GM21529 (cell line): ENCODE measurements around the gene E2F8.

Experiments used
- ATAC-seq: cut with Tn5 transposase; IDR thresholded peaks from one replicate; pipeline ENCODE4 v1.9.1; 2021; ENCODE audit not compliant: unreplicated experiment

E2F8 gene

DNA sequence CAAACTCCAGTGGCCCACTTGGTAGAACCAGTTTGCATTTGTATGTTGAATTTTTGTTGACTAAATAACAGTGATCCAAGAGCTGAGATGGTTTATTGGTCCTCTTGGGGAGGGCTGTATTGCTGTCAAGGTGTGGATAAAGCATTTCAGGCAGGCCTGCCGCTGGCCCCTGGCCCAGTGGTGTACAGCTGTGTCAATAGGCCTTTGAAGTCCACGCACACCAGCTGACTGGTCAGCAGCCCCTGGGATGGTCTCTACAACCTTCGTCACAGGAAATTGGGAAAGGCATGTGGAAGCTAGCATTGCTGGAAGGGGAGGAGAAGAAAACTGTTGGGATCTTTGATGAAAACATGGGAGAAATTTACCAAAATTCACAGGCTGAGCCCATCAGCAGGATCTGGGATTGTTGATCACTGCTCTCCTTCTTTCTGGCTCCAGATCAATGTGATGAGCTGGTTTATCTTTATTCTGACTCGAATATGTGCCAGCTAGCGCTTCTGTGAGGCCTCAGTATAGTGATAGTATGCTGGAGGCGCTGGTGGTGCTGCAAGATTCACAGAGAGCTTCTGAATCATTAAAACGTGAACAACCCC is 12.5 kb upstream of the E2F8 start:
- ATAC-seq: no peak

DNA sequence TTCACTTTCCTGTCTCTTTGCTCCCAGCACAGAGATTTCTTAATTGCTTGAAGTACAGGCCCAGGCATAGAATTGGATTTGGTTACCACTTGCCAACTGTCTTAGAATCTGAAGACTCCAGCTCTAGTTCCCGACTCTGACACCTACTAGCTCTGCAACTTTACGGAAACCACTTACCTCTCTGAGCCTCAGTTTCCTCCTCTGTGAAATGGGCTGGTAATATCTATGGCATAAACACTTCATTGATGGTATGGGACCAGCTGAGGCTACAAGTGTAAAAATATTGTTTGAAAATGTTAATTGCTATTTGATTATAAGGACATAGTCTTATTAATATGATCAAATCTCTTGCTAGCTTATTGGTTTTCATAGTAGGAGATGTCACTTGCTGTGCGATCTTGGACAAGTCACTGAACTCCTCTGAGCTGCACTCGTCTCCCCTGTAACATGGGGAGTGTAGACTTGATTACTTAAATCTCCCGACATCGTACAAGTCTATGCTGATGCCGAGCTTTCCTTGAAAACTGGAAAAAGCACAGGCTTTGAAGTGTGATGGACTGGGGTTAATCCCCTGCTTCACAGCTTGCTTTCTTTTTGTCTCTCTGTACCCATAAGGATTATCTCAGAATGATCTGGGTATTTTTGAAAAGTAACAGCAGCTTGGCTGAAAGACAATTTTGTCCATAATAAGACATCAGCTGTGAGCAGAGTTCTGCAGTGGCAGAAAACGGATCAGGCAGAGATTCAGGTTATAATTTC is 11.8 kb upstream of the E2F8 start:
- no peak for ATAC-seq

DNA sequence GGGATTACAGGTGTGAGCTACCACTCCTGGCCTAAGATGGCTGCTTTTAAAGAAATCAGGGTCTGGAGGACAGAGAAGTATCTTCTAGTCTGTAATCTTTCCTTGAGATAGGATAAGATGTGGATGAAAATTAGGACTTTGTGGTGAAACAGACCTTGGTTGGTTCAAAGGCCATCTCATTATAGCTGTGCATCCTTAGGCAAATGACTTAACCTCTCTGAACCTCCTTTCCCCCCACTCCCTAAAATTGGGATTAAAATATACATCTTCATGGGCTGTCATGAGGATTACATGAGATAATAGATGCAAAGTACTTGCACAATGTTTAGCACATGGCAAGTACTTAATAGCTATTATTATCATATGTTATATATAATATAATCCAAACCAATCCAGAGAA is 10.8 kb upstream of the E2F8 start:
- no peak for ATAC-seq

DNA sequence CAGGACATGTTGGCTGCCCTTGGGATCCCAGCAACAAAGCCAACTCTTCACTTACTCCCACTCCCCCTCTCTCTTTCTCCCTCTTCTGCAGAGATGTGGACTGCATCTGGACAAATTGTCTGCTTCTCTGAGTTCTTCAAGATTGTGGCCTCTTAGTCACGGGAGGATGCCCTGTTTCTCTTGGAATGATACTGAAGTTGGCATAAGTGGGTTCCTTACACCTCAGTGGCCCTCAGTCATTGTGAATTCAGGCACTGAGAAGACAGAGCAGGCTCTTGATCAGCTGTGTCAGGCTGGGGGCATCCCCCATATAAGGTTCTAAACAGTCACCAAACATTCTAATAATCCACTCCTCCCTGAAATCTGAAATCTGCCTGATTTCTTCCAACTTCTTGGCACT is 6.1 kb upstream of the E2F8 start:
- no peak for ATAC-seq

DNA sequence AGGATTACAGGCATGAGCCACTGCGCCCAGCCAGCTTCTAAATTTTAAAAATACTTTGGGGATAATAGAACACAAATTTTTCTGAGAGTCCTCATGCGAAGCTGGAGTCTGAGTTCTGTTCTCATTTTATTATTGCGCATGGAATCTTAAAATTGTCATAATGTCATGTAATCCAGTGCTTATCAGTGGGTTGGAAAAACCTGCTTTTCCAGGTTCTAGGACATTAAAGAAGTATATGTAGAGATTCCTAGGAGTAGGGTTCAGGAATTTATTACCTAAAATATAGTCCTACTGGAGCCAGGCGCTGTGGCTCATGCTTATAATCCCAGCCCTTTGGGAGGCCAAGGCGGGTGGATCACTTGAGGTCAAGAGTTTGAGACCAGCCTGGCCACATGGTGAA is 4.6 kb upstream of the E2F8 start:
- no peak for ATAC-seq

DNA sequence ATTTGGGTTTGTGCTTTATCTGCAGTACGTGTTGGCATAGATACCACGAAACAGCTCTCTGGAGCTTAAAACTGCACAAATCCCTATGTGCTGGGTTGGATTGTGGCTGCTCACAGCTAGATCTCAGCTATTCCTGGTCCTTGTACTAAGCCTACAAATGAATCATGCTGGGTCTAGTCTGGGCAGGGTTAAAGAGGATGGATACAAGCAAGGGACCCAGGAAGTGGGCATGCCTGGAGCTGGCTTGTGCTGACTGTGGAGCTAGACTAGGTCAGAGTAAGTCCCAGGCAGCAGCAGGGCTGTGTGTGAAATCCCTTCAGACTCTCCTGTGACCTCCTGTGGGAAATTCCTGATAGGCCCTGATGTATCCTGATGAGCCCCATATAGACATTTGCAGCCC is 3.9 kb upstream of the E2F8 start:
- no peak for ATAC-seq

DNA sequence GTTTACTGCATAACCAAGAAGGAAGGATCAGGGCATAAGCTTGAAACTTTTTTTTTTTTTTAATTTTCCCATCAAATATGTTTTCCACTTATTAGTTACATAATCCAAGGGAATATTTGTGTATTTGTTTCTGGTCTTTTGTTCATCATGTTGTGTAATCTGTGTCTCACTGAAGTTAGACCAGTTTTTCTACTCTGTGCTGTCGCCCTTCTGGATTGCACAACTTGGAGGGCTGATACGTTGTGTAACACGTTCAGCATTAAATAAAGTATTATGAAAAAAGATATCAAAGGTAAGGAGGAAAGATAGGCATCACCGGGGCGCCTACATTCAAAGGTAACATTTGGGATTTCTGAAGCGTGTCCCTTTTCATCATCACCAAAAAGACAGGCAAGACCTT is 3.3 kb upstream of the E2F8 start:
- ATAC-seq: no peak

DNA sequence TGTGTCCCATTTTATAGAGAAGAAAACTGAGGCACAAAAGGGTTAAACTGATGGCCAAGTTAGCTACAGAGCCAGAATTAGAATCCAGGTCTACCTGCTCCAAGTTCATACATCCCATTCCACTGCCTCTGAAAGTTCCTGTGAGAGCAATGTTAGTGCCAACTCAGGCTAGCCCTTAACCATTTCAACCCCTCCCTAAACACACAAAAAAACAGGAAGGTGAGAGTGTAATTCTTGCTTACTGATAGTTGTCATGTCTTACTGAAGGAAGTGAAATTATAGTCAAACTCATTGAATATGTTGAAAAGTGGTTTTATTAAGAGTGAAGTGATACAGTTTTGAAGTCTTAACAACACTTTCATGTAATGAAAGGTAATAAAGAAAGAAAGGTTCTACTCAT is 2.9 kb upstream of the E2F8 start:
- ATAC-seq: no peak

DNA sequence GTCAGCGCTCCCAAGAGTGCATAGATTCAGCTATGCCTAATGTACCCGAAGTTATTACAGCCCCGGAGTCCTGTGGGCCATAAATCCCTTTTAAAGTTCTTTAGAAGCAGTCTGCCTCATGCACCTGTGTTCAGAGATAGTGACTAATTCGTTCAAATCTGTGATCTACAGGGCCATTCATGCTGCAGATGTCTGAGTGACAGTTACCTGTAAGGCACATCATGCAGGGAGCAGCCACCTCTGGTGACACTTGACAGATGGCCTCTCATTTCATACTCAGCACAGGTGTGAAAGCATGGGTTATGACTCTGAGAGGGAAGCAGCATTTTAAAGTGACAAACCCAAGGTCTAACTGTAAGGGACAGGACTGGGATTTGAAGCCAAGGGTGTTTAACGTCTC is 2.4 kb upstream of the E2F8 start:
- ATAC-seq: no peak

DNA sequence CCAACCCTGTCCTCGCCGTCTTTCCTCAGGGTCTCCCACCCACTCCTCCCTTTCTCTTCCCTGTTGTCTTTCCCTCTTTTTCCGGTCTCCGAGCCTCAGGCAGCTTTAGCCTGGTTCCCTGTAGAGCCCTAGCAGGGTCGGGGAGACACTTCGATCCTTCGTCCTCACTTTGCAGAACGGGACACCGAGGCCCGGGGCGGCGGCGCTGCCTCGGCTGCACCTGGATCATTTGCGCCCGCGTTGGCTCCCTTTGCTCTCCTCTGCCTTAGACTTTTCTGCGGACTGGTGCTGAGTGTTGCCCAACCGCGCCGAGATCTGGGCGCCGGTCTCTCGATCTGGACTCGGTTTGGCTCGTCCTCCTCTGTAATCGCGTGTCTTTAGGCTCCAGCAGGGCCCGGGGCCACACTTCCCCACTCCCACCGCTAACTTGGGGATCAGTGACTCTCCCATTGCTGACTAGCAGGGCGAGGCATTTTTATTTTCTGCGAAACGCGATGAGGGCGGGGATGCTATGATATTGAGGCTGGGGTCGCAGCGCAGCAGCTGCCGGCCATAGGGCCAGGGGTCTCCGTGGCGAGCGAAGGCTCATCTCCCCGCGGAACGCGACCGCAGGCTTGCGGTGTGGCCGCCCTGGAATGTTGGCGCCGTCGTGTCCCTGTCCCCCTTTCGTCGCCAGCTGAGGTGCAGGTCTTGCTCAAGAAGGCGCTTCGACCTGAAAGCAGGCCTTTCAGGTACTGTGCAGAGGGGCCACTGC is 1.6 kb upstream of the E2F8 start:
- ATAC-seq: no peak

DNA sequence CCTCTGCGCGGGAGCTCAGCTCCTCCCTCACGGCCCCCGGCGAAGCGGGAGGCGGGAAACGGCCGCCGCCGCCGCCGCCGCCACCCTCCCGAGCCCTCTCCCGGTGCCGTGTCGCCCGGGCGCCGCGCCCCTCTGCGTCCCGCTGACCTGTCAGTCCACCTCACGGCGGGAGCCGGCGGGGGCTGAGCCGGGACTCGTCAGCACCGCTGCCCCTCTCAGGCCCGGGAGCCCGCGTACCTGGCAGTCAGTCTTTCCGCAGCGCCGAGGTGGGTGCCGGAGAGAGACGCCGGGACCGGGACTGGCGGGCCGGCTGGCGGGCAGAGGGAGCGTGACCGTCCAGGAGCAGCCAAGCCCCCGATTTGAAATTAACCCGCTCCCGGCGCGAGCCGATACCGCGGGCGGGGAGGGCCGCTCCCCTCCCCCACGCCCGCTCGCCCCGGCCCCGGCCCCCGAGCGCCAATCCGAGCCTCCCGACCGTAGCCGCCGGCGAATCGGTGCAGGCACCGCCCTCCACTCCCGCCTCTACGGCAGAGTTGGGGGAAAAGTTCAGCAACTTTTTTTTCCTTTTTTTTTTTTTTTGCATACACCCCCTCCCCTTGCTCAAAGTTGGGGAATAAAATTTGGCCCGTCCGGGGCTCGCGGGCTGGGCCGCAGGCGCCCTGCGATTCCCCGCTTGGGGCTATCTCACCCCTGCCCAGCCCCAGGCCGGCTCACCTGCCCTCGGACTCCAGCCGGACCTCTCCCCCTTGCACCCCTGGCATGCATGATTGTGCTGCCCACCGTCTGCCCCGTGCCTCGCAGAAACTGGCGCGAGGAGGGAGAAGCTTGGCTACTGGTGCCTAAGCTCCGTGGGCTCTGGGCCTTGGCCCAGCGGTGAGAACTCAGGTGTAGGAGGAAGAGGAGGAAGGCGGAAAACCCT is 774 bp upstream of the E2F8 start:
- ATAC-seq: peak; percentile 40

DNA sequence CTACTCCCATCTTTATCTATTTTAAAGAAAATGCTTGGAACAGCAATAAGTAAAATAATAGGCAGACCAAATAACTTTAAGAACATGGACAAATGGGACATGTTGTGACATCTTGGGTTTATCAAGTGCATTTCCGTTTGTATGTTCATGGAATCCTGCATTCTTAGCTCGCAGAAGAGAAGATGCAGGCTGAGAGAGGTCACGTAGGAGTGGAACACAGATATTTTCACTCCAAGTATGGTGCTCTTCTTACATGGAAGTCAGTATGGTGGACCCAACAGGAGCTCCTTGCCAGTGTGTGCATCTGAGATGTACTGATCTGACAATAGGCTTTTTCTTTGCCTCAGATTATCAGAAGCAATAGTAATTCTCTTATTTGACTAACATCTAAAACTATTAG is 1.7 kb downstream of the E2F8 start:
- ATAC-seq: no peak

DNA sequence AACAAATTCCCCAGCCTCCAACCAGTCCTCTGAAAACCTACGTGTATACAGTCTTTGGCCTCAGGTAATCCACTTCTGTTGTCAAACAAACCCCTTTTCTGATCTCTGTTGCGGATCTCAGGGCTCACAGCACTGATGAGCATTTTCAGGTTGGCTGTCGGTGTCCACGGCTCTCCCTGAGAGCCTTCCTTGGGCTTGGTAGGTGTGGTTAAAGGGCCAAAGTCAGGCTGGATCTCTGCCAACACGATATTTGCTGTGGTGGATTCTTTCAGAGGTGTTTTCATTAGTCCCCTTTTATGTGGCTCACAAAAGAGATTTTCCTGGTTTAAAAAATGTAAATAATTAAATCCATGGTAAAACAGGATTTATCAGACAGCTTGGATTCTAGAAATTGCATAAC is 2.9 kb downstream of the E2F8 start:
- no peak for ATAC-seq

DNA sequence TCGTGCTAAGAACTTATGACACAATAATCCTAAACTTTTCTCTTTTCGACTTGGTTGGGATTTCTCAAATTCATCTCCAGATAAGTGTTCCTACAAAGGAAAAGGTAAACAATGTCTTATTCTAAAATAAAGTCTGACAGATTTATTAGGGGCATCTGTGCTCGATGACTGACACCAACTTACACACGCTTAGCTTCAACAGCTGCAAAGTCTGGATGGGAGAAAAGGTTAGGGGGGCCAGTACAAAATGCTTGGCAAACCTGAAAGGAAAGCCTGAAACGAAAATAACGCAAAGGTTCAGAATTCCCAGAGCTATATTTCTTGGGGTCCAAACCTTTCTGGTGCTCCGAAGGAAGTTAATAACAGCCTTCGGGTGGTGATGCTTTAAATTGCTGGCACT is 3.4 kb downstream of the E2F8 start:
- no peak for ATAC-seq

DNA sequence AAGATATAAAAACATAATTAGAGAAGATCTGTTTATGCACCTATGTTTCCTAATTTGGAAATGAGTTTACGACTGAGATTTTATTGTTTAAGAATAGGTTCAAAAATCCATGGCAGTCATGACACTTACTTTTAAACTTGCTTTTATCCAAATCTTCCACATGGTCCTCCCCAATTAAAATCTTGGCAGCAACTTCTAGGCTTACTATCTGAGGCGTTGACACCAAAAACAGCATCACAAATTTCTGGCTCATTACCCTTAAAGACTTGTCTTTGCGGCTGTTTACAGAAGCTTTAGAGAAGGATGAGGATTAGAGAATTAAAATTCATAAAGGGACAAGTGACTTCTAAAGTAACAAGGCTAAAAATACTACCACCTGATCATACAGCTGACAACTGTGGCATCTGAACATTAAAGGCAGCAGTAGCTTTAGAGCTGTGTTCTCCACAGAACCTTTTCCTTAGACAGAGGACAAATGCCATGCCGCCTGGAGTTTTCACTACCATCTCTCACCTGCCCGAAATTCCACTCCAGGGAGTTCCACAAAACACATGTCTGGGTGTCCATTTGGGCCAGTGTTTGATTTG is 6.4 kb downstream of the E2F8 start:
- ATAC-seq: no peak

DNA sequence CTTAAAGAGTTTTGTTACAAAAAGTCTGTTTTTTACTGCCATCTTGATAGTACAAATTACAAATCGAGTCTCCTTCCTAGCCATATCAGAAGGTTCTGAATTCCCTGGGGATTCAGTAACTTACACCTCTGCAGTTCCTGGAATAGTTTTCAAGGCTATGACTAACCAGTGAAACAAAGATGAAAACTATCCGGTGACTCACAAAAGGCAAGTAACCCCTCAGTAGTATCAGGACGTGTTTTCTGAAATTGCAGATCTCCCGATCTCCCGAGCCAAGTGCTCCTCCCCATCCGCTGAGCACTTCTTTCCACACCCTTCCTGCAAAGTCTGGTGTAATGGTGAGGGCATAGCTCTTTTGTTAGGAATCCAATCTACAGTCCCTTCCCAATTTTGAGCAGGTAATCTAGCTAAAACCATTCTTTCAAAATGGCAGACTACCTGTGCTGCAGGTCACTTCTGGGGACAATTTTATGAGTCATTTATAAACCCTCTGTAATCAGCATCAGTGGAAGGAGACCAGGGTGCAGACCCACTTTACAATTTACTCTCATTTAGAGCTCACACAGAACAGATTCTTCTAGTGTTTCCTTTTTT is 7.7 kb downstream of the E2F8 start:
- ATAC-seq: no peak

DNA sequence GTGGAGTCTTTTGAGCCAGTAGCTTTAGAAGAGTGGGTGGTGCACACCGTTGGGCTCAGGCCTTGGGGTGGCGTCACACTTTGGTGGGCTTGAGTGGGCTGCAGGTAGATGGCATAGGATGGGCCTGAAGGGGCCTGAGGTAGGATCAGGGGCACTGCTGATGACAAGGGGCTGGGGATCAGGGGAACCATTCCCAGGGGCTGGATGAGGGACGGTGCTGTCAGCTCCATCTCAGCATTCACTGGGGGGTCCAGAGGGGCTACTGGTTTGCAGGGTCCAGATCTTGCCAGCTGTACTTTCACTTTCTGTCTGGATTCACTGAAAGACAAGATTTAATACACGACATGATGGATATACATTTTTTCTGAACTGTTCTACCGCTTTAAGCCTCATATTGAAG is 11.1 kb downstream of the E2F8 start:
- no peak for ATAC-seq

DNA sequence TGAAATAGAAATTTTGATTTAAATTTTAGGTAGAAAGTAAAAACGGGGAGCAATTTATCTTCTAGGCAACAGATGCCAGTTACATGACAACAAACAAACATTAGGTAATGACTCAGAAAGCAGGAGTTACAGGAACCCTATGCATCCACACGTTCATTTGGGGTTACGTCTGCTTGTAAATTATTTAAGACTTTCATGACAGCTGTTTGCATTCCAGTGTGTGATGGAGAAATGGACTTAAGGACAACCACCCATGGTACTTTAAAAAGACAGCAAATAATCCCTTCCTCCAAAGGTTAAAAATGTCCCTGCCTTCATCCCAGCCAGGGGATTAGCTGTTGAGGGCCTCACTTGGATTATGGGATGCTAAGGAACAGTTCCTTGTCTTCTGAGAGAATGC is 11.8 kb downstream of the E2F8 start:
- no peak for ATAC-seq

DNA sequence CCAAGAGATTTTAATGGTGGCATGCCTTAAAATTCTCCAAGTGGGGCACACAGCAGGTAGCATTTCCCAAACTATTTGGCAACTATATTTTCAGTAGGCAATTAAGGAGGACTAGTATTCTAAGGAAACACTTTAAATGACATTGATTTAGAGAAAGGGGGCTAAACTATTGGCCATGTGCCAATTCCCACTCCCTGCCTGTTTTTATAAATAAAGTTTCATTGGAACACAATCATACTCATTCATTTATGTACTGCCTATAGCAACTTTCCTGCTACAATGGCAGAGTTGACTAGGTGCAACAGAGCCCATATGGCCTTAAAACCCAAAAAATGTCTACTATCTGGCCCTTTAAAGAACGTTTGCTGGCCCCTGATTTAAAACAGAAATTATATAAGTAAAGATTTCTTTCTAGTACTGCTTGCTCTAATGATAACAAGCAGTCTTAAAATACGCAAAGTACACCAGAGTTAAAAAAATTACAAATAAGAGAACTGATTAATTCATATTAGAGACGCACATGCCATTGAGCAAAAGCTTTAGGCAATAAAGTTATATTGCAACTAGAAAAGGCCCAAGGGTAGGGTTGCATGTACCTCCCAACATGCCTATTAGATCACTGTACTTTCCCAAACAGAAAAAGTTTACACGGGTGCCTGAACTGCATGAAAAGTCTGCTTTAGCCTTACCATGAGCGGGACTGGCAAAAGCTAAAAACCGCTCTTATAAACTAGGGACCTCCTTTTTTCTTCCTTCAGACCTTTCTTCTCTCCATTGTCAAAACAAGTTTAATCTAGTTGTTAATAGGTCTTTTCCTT is 14.2 kb downstream of the E2F8 start:
- no peak for ATAC-seq

DNA sequence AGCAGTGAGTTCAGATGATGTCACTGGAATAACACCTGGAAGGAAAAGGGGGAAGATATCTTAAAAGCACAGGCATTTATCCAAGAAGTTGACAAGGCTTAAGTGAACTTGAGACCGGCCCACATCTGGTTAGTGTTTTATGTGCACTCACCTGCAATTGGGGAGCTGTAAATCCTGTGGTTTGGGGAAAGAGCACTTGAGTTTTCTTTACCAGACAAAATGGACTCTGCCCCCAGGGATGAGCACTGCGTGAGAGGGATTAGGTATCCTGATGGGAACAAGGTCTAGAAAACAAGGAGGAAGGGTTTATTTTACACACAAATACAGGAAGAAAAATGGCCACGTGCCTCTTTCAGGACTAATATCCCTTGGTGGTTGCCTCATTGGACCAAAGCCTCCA is 15.2 kb downstream of the E2F8 start:
- ATAC-seq: no peak
